ENCODE data around the gene XPA. TPM values are rescaled to one million over a fixed set of nuclear protein-coding genes. Genes with fewer than 3 reads are reported as not detected.

XPA gene
- total and polyA plus RNA-seq, 10 of the 15 experiments (the other 5 are each of a cell fraction or from before 2014, with no cell fraction given): 6.2 to 19.9 (median 12.3) TPM

DNA sequence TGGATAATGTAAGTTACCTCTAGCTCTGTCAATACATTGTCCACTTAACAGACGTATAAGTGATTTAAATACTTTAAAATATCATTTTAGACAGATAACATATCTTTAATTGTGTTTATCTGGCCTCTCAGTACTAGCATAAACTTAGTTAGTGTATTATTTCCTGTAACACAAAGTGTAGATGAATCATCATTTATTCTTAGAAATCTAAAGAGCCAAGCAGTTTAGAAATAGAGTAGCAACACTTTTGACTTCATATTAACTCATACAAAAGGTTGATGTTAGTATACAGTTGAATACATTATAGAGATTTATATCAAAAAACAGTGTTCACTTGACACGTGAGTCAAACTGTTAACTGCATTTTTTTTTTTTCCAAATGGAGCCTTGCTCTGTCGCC is 45.5 kb downstream of the XPA start:
- Histone ChIP-seq H2AFZ (ENCODE audit: control insufficient read depth, low read depth, low read length) (no peak overlapping the region), H3K9me3 (replicated peaks; ENCODE audit: control insufficient read depth, insufficient read depth, low read length) (no peaks in the 10 kb centered on the region), H3K4me2 (ENCODE audit: control insufficient read depth, insufficient read depth) (no peak overlapping the region), H3K36me3 (ENCODE audit: control insufficient read depth in 2 of 2, insufficient read depth in 2 of 2, low read length in 1 of 2) (peaks cover 10 to 28% of the 10 kb centered on the region in 2 experiments), H3K4me3 (no peak overlapping the region), H4K20me1 (ENCODE audit: control insufficient read depth, insufficient read depth) (no peaks in the 10 kb centered on the region), H3K9ac (ENCODE audit: control insufficient read depth, insufficient read depth, low read length) (no peak overlapping the region), H3K27ac (ENCODE audit: control insufficient read depth, insufficient read depth) (no peak overlapping the region), H3K27me3 (replicated peaks in 1 of 2; ENCODE audit: control insufficient read depth in 2 of 2, insufficient read depth in 2 of 2, low read length in 1 of 2) (no peaks in the 10 kb centered on the region), H3K79me2 (ENCODE audit: control insufficient read depth, insufficient read depth, low read length) (no peaks in the 10 kb centered on the region), H3K4me1 (ENCODE audit: control insufficient read depth, insufficient read depth, low read length) (no peaks in the 10 kb centered on the region)
- in situ Hi-C loops (cut with MboI) (no loop called here), intact Hi-C loops (cut with micrococcal nuclease; ENCODE audit: unreplicated experiment) (no loop called here)
- ChIA-PET POLR2A (no interaction called here), SMC1A (ENCODE audit: uncharacterized antibody, unreplicated experiment) (interaction anchor here (0.6 kb wide), 1 partner anchor 183 kb away, joined by 3 read pairs; no protein-coding TSS in a partner anchor), CTCF (interaction anchor here (1.1 kb wide), 1 partner anchor 11 kb away, joined by 3 read pairs; no protein-coding TSS in a partner anchor), RAD21 (ENCODE audit: unreplicated experiment) (no interaction called here)
- FAIRE-seq: no peak
- no peak for DNase-seq (ENCODE audit: low read depth, low spot score)
- no peak for ATAC-seq
- no TSS peak for BruUV-seq (replicated peaks)
- 84% methylated on average over 3 of the region's 3 CpGs for WGBS (ENCODE audit: insufficient coverage, insufficient replicate concordance, low lambda C conversion rate, missing lambda C conversion rate)
- TF ChIP-seq WRNIP1 (IDR thresholded peaks at IDR 0.05; ENCODE audit: borderline replicate concordance, low read depth, low read length): no peak
- TF ChIP-seq POLR2A (IDR thresholded peaks at IDR 0.05; ENCODE audit: low read depth, low read length): no peak
- TF ChIP-seq EED (IDR thresholded peaks at IDR 0.05; ENCODE audit: low read depth): no peak
- no peak for TF ChIP-seq PKNOX1 (IDR thresholded peaks at IDR 0.05)
- no peak for TF ChIP-seq RELA (IDR thresholded peaks at IDR 0.05; ENCODE audit: borderline replicate concordance, partially characterized antibody)
- TF ChIP-seq RUNX3 (IDR thresholded peaks at IDR 0.05; ENCODE audit: low read length): no peak
- TF ChIP-seq PAX8 (IDR thresholded peaks at IDR 0.05): no peak
- TF ChIP-seq, protein P1, sequence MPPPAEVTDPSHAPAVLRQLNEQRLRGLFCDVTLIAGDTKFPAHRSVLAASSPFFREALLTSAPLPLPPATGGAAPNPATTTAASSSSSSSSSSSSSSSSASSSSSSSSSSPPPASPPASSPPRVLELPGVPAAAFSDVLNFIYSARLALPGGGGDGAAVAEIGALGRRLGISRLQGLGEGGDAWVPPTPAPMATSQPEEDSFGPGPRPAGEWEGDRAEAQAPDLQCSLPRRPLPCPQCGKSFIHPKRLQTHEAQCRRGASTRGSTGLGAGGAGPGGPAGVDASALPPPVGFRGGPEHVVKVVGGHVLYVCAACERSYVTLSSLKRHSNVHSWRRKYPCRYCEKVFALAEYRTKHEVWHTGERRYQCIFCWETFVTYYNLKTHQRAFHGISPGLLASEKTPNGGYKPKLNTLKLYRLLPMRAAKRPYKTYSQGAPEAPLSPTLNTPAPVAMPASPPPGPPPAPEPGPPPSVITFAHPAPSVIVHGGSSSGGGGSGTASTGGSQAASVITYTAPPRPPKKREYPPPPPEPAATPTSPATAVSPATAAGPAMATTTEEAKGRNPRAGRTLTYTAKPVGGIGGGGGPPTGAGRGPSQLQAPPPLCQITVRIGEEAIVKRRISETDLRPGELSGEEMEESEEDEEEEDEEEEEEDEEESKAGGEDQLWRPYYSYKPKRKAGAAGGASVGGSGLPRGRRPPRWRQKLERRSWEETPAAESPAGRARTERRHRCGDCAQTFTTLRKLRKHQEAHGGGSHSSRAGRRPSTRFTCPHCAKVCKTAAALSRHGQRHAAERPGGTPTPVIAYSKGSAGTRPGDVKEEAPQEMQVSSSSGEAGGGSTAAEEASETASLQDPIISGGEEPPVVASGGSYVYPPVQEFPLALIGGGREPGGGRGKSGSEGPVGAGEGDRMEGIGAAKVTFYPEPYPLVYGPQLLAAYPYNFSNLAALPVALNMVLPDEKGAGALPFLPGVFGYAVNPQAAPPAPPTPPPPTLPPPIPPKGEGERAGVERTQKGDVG (CRISPR knock-in tag; IDR thresholded peaks at IDR 0.05): no peak
- TF ChIP-seq, protein P2, sequence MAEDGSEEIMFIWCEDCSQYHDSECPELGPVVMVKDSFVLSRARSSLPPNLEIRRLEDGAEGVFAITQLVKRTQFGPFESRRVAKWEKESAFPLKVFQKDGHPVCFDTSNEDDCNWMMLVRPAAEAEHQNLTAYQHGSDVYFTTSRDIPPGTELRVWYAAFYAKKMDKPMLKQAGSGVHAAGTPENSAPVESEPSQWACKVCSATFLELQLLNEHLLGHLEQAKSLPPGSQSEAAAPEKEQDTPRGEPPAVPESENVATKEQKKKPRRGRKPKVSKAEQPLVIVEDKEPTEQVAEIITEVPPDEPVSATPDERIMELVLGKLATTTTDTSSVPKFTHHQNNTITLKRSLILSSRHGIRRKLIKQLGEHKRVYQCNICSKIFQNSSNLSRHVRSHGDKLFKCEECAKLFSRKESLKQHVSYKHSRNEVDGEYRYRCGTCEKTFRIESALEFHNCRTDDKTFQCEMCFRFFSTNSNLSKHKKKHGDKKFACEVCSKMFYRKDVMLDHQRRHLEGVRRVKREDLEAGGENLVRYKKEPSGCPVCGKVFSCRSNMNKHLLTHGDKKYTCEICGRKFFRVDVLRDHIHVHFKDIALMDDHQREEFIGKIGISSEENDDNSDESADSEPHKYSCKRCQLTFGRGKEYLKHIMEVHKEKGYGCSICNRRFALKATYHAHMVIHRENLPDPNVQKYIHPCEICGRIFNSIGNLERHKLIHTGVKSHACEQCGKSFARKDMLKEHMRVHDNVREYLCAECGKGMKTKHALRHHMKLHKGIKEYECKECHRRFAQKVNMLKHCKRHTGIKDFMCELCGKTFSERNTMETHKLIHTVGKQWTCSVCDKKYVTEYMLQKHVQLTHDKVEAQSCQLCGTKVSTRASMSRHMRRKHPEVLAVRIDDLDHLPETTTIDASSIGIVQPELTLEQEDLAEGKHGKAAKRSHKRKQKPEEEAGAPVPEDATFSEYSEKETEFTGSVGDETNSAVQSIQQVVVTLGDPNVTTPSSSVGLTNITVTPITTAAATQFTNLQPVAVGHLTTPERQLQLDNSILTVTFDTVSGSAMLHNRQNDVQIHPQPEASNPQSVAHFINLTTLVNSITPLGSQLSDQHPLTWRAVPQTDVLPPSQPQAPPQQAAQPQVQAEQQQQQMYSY (CRISPR knock-in tag; IDR thresholded peaks at IDR 0.05): no peak
- TF ChIP-seq TBL1XR1 (IDR thresholded peaks at IDR 0.05; ENCODE audit: low read depth, low read length): no peak
- TF ChIP-seq HDAC2 (IDR thresholded peaks at IDR 0.05): no peak
- no peak for TF ChIP-seq ZNF687 (IDR thresholded peaks at IDR 0.05)
- TF ChIP-seq SUZ12 (IDR thresholded peaks at IDR 0.05; ENCODE audit: unreplicated experiment): no peak
- TF ChIP-seq TAF1 (IDR thresholded peaks at IDR 0.05; ENCODE audit: borderline replicate concordance, low read depth, low read length): no peak

Measured in GM12878 (cell line).